ENCODE results near the gene USH2A.

Gene USH2A

DNA sequence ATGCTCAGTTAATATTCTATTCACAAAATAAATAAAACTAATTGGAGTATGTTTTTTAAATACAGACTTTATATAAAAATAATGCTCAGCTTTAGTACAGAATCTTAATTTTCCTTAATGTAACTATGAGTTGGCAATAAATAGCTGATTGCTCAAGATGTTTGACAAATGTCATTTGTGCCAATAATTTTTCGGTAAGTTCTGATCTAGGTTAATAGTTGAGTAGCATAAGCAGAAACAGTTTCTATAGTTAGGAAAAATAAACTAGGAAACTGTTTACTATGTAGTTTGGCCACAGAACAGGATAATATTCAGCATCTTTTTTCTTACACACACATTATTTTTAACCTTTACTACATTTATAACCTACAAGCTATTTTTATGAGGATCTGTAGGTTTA, 815.8 kb downstream of the USH2A start:
- no peak for DNase-seq

DNA sequence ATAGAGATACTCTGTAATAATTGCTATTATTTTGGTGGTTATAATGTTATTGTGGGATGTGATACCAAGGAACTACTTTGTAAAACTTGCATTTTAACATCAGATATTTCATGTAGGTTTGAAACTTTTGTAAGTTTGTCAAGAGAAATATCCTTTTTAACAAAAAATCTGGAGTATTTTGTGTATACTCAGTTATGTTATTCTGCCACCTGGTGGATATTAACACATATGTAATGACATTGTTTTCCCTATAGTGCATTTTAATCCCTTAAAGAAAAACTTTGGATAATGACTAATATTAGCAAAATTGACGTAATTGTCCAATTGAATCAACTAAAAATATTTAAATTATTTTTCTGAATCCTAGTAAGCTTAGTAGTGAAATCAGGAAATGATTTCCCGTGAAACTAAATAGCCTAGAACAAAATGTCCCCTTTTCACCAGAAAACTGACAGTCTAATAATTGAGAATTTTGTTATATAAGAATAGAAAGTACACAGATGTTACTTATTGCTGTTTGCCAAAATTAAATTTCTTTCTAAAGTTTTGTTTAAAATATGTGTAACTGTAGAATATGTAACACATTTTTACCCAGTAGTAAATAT, 816.6 kb downstream of the USH2A start:
- no peak for DNase-seq

DNA sequence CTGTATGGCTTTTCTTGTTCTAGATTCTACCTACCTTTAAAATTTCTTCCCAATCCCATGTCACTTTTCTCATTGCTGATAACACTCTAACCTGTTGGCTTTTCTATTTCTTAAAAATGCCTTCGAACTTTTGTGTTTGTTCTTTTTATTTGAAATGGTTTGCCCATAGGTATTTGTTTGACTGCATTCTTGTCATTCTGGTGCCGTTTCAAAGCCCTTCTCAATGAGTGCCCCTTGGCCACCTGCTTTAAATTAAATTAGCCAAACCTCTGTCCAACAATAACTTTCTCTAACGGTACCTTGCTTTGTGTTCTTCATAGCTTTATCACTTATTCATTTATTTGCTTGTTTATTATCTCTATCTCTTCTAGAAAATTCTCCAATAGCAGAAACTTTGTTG, 817.2 kb downstream of the USH2A start:
- no peak for DNase-seq

DNA sequence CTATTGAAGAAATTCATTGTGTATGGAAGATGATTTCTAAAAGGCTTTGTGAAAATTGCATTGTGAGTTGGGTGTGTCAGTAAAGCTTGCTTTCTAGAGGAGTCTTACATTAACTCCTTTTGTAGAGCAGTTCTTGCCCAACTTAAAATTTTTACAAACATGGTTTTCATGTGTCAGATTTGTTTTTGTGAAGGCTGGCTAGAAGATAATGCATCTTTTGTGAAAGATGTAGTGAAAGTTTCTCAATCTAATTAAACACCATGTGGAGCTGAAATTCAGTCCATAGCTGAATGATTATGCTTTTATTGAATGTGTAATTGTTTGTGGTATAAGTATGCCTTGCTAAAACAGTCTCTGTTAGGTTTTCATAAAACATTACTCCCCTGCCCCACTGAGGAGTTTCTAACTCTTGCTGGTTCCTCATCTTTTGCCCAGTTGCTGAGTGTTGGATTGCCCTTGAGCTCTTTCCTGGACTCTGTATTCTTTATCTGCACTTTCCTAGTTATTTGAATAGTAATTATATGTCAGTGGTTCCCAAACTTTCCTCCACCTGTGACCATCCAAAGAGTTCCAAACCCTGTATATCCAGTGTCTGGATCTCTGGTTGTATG, 818.1 kb downstream of the USH2A start:
- DNase-seq, result no peak

DNA sequence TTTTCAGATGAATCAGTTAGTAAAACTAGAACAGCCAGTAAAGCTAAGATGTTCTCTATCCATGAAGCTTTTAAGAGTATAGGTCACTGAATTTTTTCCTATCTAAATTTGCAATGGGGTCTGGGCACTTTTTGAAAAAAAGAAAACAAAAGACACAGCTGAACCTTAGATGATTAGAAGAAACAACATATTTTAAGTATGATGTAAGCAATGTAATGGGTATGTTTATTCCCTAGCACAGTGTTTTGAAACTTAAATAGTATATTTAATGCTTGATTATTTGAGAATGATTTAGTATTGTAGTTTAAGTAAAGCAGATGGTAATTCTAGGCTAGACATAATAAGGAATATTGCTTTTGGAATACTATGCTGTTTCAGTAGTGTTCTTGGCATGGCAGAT, 819.9 kb downstream of the USH2A start:
- DNase-seq, result no peak

DNA sequence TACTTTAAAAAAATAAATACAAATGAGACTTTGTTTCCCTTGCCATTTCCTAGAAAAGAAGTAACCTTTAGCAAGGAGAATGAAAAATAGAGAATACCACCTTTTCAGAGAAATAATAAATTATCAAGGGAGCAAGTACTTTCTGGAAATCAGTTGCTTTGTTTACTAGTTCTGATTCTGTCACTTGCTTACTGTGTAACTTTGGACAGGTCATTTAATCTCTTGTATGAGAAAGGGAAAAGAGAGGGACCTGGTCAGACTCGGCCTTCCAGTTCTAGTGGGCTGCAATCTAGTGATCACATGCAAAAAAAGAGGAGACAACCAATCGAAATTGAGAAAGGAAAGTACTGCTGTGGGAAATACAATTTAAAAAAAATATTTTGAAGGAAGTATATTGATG, 822.0 kb downstream of the USH2A start:
- no peak for DNase-seq

DNA sequence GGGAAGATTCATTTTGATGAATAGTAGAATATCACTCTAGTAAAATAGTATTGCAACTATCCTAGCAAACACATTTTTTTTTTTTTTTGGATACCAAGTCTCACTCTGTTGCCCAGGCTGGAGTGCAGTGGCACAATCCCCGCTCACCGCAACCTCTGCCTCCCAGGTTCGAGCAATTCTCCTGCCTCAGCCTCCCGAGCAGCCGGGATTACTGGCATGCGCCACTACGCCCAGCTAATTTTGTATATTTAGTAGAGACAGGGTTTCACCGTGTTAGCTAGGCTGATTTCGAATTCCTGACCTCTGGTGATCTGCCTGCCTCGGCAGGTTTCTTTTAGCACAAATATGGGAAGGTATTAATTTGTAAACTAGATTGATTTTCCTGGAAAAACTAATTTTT, 822.4 kb downstream of the USH2A start:
- no peak for DNase-seq

- no peak for DNase-seq
These were observed 822.9 kb downstream of the USH2A start for GRCh38 chr1:215600258-215600792.

GRCh38 chr1:215599418-215600074, 823.7 kb downstream of the USH2A start:
- no peak for DNase-seq

GRCh38 chr1:215597961-215598360, 825.3 kb downstream of the USH2A start:
- no peak for DNase-seq

DNA sequence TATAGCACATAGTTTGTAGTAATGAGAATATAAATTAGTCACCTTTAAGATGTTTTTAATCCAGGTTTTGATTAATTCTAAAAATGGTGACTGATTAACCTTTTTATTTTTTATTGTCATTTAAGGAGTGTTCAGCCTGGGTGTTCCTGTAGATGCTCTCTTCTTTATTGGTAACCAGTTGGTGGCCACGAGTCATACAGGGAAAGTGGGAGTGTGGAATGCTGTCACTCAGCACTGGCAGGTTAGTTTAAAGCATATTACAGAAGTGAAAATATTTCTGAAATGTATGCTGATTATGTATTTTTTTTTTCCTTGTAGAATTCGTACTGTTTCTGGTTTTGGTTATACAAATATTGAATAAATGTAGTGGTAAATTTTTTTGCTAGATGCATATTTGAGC, 828.0 kb downstream of the USH2A start:
- DNase-seq, result no peak

DNA sequence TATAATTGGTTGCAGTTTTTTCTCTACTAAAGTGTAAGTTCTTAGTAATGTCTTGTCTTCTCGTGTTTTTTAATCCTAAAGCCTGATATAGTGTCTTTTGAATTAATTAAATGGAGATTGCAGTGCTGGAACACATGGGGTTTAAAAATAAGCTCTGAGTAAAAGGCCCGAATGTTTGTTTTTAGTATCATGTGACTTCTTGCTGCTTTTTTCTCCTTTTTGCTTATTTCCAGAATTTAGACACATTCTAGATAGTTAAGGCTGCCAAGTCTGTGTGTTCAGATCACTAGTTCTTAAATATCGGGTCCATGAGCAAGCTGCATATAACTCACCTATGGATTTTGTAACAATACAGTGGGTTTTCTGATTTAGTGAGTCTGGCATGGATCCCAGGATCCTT, 828.6 kb downstream of the USH2A start:
- DNase-seq, result no peak

DNA sequence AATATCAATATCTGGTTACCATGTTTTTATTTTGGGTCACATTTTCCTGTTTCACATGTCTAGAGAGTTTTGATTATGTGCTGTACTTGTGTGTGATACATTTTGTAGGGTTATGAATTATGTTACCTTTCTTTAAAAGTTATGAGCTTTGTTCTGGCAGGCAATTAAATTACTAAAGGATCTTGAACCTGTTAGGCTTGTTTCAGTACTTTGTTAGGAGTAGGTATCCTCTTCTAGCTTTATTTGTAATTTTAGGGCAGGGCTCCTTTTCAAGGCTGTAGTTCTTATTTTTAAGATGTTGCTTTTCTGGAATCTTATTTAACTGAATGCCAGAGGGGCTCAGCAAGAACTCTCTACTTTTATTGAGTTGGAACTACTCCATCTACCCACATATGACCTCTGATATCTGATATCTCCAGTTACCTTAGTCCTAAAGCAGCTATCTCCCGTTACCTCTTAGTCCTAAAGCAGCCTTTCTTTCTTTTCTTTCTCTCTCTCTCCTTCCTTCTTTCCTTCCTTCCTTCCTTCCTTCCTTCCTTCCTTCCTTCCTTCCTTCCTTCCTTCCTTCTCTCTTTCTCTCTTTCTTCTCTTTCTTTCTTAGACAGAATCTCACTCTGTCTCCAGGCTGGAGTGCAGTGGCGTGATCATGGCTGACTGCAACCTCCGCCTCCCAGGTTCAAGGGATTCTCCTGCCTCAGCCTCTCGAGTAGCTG, 832.3 kb downstream of the USH2A start:
- DNase-seq, result no peak

DNA sequence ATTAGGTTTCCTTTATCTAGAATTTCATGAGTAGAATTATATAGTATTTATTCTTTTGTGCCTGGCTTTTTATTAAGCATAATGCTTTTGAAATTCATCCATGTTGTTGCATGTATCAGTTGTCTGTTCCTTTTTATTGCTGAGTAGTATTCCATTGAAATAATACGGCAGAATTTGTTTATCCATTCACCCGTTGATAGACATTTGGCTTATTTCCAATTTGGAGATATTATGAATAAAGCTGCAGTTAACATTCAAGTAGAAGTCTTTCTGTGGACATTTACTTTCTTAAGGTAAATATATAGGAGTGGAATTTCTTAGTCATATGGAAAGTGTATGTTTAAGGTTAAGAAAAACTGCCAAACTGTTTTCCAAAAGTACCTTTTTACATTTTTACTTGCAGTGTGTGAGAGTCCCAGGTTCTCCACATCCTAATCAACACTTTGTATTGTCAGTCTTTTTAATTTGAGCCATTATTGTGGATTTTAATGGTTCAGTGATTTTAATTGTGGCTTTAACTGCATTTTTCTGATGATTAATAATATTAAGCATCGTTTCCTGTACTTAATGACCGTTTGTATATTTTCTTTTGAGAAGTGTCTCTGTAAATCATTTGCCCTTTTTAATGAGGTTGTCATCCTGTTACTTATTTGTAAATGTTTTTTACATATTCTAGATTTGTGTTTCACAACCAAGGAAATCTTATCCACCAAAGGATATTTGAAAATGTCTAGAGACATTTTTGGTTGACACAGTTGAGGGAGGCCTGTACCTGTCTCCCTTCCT, 833.4 kb downstream of the USH2A start:
- DNase-seq, result no peak

DNA sequence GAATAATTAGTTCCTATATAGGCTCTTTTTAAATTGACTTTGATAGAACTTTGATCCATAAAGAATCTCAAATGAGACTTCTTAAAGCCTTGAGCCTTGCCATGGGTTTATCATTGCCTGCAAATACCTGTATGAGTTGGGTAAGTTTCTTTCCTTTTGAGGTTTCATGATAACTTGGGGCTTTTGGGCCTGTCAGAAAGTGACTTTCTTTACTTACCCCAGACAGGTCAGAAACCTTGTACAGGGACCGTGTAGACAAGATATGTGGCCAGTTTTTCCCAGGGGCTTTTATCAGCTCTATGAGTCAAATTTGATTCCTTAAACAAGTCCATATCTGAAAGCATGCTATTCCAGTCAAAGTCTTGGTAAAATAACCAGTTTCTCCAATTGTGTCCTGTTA, 838.9 kb downstream of the USH2A start:
- DNase-seq, result no peak

DNA sequence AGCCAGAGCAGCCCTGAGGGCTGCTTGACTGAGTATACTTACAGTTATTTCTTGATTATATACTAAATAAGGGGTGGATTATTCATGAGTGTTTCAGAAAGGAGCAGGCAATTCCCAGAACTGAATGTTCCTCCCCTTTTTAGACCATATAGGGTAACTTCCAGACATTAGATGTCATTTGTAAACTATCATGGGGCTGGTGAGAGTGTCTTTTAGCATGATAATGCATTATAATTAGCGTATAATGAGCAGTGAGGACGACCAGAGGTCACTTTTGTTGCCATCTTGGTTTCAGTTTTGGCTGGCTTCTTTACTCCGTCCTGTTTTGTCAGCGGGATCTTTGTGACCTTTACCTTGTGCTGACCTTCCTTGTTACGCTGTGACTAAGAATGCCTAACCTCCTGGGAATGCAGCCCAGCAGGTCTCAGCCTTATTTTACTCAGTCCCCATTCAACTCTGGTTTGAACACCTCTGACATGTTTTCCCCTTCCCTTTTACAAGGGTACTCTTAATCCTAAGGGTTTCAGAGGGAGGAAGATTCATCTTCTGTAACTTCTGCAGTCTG, 840.0 kb downstream of the USH2A start:
- no peak for DNase-seq

GRCh38 chr1:215581896-215582295, 841.4 kb downstream of the USH2A start:
- no peak for DNase-seq

Data from activated CD4-positive, alpha-beta T cell treated with anti-CD3 and anti-CD28 coated beads for 4 hours (primary cell).